Stomach (tissue), 9 donors: ENCODE results near the gene MZB1. TPM values are rescaled to one million over a fixed set of nuclear protein-coding genes. Genes with fewer than 3 reads are reported as not detected.
A peak's percentile ranks its signal among the peaks of the same experiment; 100 is the strongest.

ENCODE experiments used
- DNase-seq, 2 donors: peaks; one replicate each; pipeline versions ENCODE4 v3.0.0 to v3.0.0-alpha.2; 2013 to 2019
- H3K27ac ChIP-seq, 5 donors: fragments of 200-600 bp in 4 of 5; sonication (generic) in 4 of 5; one replicate each; pipeline ENCODE4 v1.5.1; 2013 to 2019; ENCODE audit warnings: mild to moderate bottlenecking in 1 of 5, moderate library complexity in 1 of 5
- H3K27me3 ChIP-seq, 3 donors: fragments of 200-600 bp; sonication (generic); one replicate each; pipeline ENCODE4 v1.5.1; 2017 to 2019; ENCODE audit warnings: mixed run types in 1 of 3
- H3K36me3 ChIP-seq, 4 donors: fragments of 200-600 bp; sonication (generic); 1 replicate in 3 of 4; 2 replicates in 1 of 4; pipeline ENCODE4 v1.5.1; 2016 to 2019
- H3K4me1 ChIP-seq, 4 donors: fragments of 200-600 bp; sonication (generic); one replicate each; pipeline ENCODE4 v1.5.1; 2016 to 2019
- H3K4me3 ChIP-seq, 4 donors: fragments of 200-600 bp; sonication (generic) in 3 of 4; one replicate each; pipeline ENCODE4 v1.5.1; 2016 to 2019; ENCODE audit warnings: mild to moderate bottlenecking in 1 of 4
- H3K9me3 ChIP-seq, 4 donors: fragments of 200-600 bp; sonication (generic); one replicate each; pipeline ENCODE4 v1.5.1; 2016 to 2019
- CTCF ChIP-seq, 7 experiments: fragments of 450-650 bp in 4 of 7; fragments of 200-600 bp in 3 of 7; sonication (generic) in 3 of 7; IDR thresholded peaks; one replicate each; pipeline ENCODE4 v1.5.1; 2016 to 2019; ENCODE audit warnings: antibody characterized with exemption in 7 of 7, control low read depth in 2 of 7, mild to moderate bottlenecking in 1 of 7
- EP300 ChIP-seq: sonication (generic); formaldehyde crosslinking; IDR thresholded peaks from one replicate; pipeline ENCODE4 v1.6.1; 2017; ENCODE audit warnings: antibody characterized with exemption
- POLR2A ChIP-seq, 4 donors: fragments of 450-650 bp; IDR thresholded peaks; one replicate each; pipeline ENCODE4 v1.6.1; 2016; ENCODE audit warnings: antibody characterized with exemption in 4 of 4, control low read depth in 2 of 4, mild to moderate bottlenecking in 1 of 4, moderate library complexity in 1 of 4
- POLR2AphosphoS5 ChIP-seq, 3 donors: sonication (generic); formaldehyde crosslinking; IDR thresholded peaks; one replicate each; pipeline ENCODE4 v1.6.1; 2016; ENCODE audit warnings: antibody characterized with exemption in 3 of 3
- WGBS, 5 donors: extraction: QIAGEN DNeasy Blood & Tissue Kit in 3 of 5; methylation state at CpG; one replicate each; pipeline versions ENCODE4 v1.1.5 to v1.1.7; 2013 to 2018; 5-methylcytosine and 5-hydroxymethylcytosine counted together
- intact Hi-C: fragments of 100-400 bp; cut with DNase I; formaldehyde crosslinking; loops from one replicate; pipeline ENCODE4 v1.15.1; 2023; ENCODE audit warnings: low total_unique reads
- polyA plus RNA-seq, 3 donors: library from polyadenylated mRNA; stranded (reverse); fragments of 200-250 nt; gene quantifications; one replicate each; pipeline ENCODE4 v1.2.3, GENCODE V29; 2013
- total RNA-seq, 5 donors: library from RNA; depleted of rRNA; stranded (reverse); fragments of >200 nt; gene quantifications; one replicate each; pipeline versions ENCODE4 v1.1.0 to v1.2.3, GENCODE V29; 2014 to 2016
- donor health status: healthy with polysubstance abuse.
- donor health status: Bipolar disorder and iron deficiency.
- donor health status: healthy.

The MZB1 gene
- total and polyA plus RNA-seq, 8 donors = 1.1 to 15.8 (median 7.6) TPM; not detected in 1

- intact Hi-C loops = no loop called here
- 52 to 70% (median 67%) methylated on average over 17 to 76 of the region's 76 CpGs for WGBS, 5 donors
- DNase-seq = peak in 1 of 2 donors; percentile 51
- Histone ChIP-seq H3K27ac (peak within 1 kb of the TSS in 3 of 5 donors; percentile 34 to 71 (median 58)), H3K4me3 (peak within 1 kb of the TSS; percentile 39 to 62 (median 51)), H3K4me1 (peaks cover 19 to 50% (median 48%) of the 10 kb centered on the region in 4 donors), H3K36me3 (peaks cover 0 to 2% (median 0%) of the 10 kb centered on the region in 4 donors), H3K27me3 (peaks cover 0 to 42% (median 0%) of the 10 kb centered on the region in 3 donors), H3K9me3 (no peaks in the 10 kb centered on the region)
- TF ChIP-seq POLR2AphosphoS5 (IDR thresholded peaks at IDR 0.05) (peak in 1 of 3 donors; percentile 18), CTCF (IDR thresholded peaks at IDR 0.05) (no peak), EP300 (no peak), POLR2A (IDR thresholded peaks at IDR 0.05) (no peak)
Measured at GRCh38 chr5:139394654-139395566, 5.2 kb upstream of the MZB1 start, which contains the start of gene PROB1. Gene PROB1, minus strand, starts transcription at chr5:139395104. Its CDS starts 23 bp downstream, at chr5:139395081.

- Histone ChIP-seq H3K27ac (peak overlapping the region in 3 of 5 donors; percentile 34 to 71 (median 58)), H3K36me3 (no peaks in the 10 kb centered on the region), H3K4me3 (peak overlapping the region; percentile 39 to 62 (median 51)), H3K27me3 (peaks cover 0 to 42% (median 0%) of the 10 kb centered on the region in 3 donors), H3K9me3 (no peaks in the 10 kb centered on the region), H3K4me1 (peaks cover 19 to 56% (median 51%) of the 10 kb centered on the region in 4 donors)
- DNase-seq = peak in 1 of 2 donors; percentile 70
- TF ChIP-seq EP300 (no peak), CTCF (IDR thresholded peaks at IDR 0.05) (peak in 1 of 7 experiments; percentile 51), POLR2A (IDR thresholded peaks at IDR 0.05) (no peak)
- 27 to 59% (median 48%) methylated on average over 17 to 62 of the region's 62 CpGs for WGBS, 5 donors
- intact Hi-C loops = no loop called here
Measured at GRCh38 chr5:139394123-139394653, 4.5 kb upstream of the MZB1 start.

- Histone ChIP-seq H3K9me3 (no peaks in the 10 kb centered on the region), H3K27me3 (peaks cover 0 to 42% (median 0%) of the 10 kb centered on the region in 3 donors), H3K4me3 (peak overlapping the region; percentile 39 to 62 (median 51)), H3K36me3 (no peaks in the 10 kb centered on the region), H3K4me1 (peaks cover 20 to 62% (median 54%) of the 10 kb centered on the region in 4 donors), H3K27ac (peak overlapping the region in 3 of 5 donors; percentile 58 to 71 (median 68))
- WGBS, 5 donors = 26 to 65% (median 61%) methylated on average over 39 to 49 of the region's 49 CpGs
- TF ChIP-seq EP300 (no peak), POLR2AphosphoS5 (IDR thresholded peaks at IDR 0.05) (no peak), POLR2A (IDR thresholded peaks at IDR 0.05) (no peak), CTCF (IDR thresholded peaks at IDR 0.05) (no peak)
- no peak for DNase-seq
- intact Hi-C loops = no loop called here
Measured at GRCh38 chr5:139393497-139394122, 3.9 kb upstream of the MZB1 start.
